ENCODE data around the gene SEC14L1. TPM values are rescaled to one million over a fixed set of nuclear protein-coding genes. Genes with fewer than 3 reads are reported as not detected.

The SEC14L1 gene
- total RNA-seq, 1 experiment from 2014 or later, result 25.5 TPM

DNA sequence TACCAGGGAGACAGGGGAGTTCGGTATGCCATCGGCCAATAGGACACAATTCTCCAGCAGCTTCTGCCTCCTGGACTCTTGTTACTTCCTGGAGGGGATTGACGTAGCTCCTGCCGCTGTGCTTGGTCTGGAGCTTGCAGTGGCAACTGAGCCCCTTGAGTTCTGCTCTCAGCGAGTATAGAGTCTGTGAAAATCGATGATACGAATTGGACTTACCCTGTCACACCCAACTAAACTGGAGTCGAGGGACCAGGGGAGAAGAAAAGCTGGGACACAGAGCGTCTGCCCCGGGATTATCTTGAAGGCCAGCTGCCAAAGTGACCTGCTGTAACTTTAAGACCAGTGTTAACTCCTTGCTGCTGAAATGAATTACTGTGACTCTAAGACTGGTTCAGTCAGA lies 22.2 kb downstream of the SEC14L1 start:
- DNase-seq (ENCODE audit: low read depth), result no peak

DNA sequence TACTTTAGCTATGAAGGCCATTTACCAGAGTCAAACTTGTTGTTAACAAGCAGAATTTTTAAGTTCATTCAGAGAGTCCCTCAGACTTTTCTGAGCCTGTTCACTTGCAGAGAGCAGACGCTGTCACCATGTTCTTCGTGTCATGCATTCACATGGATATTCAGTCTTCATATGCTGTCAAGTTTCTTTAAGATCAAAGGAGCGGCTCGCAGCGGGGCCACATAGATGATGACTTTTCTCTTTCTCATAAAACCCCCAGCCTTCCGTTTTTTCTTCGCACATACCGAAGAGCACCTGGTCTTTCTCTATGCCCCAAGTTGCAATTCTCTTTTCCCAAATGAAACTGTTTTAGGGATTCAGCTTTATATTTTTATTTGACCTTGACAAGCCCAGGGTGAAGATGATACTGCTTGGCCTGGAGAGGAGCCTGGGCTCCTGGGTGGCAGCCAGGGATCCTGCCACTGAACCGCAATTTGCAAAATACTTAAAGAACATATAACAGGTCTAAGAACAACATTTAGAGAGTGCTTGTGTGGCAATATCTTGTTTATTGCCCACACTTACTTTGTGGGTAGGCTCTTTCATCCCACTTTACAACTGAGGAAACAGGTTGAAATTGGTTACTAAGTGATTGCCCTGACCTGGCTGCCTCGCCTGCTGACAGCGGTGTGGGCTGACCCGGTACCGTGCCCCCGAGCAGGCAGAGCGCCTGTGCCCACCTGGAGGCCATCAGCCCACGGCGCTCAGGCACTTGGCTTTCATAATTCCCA lies 22.9 kb downstream of the SEC14L1 start:
- DNase-seq (ENCODE audit: low read depth), result no peak

DNA sequence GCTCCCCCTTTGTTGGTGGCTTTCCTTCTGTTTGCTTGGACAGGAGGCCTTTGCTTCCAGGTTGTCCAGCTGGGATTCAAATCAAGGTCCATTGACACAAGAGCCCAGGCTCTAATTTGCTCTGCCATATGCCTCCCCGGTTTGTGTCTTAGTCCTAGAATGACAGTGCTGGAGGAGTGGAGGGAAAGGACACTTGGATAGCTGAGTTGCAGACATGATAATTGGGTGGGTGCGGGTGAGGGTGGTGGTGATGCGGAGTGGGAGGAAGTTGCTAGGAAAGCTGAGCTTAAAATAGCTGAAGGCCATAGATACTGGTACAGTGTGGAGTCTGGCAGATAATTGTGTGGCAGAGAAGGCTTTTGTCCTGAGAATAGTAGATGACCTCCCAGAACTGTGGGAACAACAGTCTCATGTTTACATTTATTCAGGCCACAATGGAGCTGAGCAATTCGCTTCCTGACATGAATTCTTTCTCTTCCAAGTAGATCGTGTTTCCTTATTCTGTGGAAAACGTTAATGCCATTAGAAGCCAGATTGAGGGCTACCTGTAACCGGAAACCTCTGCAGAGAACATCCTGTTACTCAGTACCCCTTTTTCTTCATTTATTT lies 23.8 kb downstream of the SEC14L1 start:
- peak; percentile 47 for DNase-seq (ENCODE audit: low read depth)

DNA sequence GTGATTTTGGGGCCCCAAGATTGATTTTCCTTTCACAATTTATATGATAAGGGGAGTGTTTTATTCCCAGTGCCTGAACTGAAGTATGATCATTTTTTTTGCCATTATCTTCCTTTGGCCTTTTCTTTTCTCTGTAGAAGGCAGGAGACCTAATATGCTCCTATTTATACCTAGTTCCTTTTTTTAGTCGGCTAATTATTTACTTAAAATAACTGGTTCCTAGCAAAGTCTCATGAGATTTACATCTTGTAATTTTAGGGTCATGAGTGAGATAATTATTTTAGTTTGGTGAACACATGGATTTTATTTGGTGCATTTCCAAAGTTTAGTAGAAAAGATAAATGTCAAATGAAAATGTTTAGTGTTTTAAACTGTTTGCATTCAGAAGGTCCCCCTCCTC lies 24.8 kb downstream of the SEC14L1 start:
- DNase-seq (ENCODE audit: low read depth), result no peak

DNA sequence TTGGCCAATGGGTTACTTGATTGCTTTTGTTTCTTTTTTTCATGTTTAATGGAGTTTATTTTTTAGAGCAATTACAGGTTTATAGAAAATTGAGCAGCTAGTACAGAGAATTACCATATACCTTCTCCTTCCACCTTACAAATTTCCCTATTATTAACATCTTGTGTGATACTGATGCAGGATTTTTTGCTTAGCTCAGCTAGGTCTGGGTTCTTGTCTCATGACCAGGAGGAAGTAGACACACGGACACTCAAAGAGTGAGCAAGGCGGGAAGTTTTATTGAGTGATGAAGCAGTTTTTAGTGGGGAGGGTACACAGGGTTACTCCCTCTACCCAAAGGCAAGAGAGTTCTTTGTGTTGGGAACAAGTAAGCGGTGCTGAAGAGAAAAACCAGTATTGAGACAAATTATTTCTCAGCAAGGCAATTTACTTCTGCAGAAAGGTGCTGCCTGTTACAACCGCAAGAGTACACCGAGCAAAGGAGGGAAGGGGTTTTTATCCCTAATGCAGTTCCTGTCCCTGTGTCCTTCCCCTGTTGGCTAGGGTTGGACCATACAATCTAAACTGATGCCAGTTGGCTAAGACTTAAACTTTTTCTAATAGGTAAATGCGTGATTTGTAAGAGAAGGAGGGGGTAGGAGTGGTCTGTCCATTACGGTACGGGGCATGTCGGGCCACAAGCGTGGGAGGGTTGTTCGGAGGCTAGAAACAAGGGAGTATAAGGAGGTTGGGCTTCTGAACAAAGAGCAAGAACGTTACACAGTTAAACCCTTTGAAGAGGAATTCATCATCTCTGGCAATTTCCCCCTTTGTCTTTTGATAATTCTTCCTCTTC lies 26.9 kb downstream of the SEC14L1 start:
- no peak for DNase-seq (ENCODE audit: low read depth)

- no peak for DNase-seq (ENCODE audit: low read depth)
Measured at GRCh38 chr17:77173104-77173503, 32.3 kb downstream of the SEC14L1 start.

DNA sequence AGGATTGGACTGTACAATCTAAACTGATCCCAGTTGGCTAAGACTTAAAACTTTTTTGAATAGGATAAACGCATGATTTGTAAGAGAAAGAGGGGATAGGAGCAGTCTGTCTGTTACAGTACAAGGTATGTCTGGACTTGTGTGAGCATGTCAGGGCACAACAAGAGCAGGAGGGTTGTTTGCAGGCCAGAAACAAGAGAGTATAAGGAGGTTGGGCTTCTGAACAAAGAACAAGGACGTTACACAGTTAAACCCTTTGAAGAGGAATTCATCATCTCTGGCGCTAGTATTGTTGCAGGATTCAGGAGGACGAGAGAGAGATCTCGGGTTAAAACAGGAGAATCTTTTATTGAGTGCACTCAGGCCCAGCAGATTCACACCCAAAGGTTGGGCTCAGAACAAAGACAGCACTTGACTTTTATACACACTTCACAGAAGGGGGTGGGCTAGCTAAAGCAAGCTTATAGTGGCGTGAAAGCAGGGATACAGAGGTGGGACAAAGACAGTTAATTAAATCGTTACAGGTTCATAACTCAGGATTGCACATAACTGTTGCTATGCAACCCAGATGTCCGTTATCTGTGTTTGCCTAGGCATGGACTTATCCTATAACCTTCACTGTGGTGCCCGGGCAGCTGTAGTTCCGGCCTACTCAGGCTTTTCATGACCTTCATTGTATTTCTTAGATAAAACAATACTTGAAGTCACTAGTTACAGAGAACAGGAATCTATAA lies 34.3 kb downstream of the SEC14L1 start:
- DNase-seq (ENCODE audit: low read depth), result no peak

DNA sequence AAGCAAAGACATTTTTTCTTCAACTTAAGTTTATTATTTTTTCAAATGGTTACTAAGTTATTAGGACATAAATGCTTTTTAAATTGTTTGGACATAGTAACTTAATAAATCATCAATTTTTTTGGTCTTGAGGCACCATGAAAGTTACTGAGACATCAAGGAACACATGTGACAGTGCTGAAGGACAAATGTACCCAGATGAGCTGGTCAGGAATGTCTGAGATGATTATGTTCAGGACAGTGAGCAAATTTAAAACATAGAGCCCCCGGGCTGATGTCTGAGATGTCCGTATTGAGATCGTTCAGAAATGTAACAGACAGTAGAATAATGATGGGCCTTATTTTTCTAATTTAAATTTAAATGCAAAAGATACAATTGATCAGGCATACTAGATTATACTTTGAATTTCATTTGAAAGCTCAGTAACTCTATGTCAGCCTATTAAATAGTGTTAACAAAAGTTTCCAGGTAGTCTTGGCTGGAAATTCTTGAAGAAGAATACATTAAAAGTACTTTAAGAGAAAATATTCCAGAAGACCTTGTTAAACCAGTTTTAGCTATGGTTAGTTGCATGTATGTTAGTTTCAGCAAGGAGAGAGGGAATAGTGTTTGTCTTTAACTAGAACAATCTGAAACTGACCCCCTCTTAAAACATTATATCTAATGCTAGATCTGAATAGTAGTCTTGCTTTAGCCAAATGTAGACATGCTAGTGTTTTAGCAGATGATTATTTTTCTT lies 36.4 kb downstream of the SEC14L1 start:
- no peak for DNase-seq (ENCODE audit: low read depth)

DNA sequence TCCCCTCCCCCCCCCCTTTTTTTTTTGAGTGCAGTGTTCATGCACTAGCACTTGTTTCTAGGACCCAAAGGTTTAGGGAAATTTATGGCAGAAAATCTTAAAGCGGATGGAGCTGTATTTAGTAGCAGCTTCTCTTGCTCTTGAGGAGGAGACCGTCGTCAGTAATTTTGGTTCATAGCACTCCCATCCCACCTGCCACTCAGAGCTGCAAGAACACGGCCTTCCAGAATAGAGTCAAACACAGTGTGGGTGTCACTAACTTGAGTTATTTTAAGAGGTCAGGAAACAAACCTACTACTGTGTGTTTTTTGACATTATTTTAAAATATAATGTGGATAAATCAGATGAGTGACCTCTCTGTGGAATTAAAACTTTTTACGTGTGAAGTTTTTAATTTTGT lies 37.3 kb downstream of the SEC14L1 start:
- DNase-seq (ENCODE audit: low read depth), result no peak

DNA sequence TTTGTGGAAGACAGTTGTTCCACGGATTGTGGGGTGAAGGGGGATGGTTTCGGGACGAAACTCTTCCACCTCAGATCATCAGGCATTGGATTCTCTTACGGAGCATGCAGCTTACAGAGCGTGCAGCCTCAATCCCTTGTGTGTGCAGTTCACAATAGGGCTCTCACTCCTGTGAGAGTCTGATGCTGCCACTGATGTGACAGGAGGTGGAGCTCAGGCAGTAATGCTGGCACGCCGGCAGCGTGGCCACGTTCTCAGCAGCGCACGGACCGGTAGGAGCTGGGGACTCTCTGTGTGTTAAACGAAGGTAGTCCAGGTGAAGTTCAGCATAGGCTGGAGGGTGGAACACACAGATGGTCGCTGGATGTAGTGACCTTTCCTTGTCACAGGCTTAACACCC lies 37.8 kb downstream of the SEC14L1 start:
- DNase-seq (ENCODE audit: low read depth), result no peak

- DNase-seq (ENCODE audit: low read depth), result no peak
Measured at GRCh38 chr17:77180503-77181357, 40.0 kb downstream of the SEC14L1 start.

- DNase-seq (ENCODE audit: low read depth), result no peak
Measured at GRCh38 chr17:77182205-77183172, 41.7 kb downstream of the SEC14L1 start.

- no peak for DNase-seq (ENCODE audit: low read depth)
Measured at GRCh38 chr17:77184474-77184873, 43.7 kb downstream of the SEC14L1 start.

- DNase-seq (ENCODE audit: low read depth), result no peak
Measured at GRCh38 chr17:77185137-77185536, 44.4 kb downstream of the SEC14L1 start.

DNA sequence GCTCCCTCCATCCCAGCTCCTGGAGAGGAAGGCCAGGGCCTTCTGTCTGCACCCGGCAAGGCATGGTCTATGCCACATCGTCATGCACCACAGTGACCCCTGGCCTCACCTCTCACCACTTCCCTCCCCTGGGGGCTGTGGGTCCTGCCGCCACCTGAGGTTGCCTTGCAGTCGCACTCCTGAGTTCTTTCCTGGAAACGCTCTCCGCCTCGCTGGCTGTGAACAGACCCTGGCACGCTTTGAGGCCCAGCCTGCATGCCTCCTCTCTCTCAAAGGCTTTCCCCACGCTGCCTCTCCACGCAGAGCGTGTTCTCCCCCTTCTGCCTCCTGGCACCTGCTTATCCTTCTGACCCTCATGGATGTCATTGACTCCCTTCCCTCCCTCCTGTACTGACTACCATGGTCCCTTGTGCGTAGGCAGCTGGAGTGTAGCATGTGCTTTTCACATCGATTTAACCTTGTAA lies 45.4 kb downstream of the SEC14L1 start:
- no peak for DNase-seq (ENCODE audit: low read depth)

DNA sequence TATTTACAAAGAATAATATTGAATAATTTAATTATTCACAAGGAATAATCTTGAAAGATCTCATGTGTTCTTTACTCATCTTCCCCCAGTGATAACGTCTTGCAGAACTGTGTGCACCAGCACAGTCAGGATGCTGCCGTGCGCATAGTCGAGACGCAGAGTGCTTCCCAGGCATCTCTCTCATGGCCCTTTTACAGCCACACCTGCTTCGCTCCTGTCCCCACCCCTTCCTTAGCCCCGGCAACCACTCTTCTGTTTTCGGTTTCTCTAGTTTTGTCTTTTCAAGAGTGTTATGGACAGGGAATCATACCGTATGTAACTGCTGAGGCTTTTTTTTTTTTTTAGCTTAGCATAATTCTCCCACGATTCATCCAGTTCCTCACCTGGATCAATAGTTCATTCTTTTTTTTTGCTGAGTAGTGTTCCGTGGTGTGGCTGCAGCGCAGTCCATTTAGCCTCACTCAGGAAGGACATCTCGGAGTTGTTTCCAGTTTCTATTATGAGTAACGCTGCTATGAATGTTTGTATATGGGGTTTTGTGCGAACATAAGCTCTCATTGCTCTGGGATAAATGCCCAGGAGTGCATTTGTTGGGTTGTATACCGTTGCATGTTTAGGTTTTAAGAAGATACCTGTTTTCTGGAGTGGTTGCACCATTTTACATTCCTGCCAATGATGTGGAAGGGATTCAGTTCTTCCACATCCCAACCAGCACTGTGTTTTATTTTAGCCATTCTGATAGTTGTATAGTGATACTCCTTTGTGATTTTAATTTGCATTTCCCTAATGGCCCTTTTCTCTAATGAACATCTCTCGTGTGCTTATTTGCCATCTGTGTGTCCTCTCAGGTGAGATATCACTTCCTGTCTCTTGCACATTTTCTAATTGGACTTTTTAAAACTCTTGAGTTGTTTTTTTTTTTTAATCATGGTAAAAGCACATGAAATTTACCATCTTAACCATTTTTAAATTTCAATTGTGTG lies 47.6 kb downstream of the SEC14L1 start:
- DNase-seq (ENCODE audit: low read depth), result no peak

- no peak for DNase-seq (ENCODE audit: low read depth)
Measured at GRCh38 chr17:77189148-77189547, 48.4 kb downstream of the SEC14L1 start.

DNA sequence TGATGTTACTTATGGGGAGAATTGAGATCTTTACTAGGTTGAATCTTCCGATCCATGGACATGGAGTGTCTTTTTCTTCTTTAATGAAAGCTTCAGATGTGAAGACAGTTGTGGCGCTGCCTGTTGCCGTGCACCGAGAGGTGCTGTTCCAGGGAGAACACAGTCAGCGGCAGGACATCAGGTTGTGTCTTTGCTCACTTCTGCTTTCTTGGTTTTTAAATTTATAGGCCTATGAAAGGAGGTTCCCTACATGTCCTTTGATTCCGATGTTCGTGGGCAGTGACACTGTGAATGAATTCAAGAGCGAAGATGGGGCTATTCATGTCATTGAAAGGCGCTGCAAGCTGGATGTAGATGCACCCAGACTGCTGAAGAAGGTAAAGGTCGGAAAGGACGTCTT lies 49.8 kb downstream of the SEC14L1 start:
- no peak for DNase-seq (ENCODE audit: low read depth)

Data from Daoy (cell line).